ENCODE results near the gene PRRT1. TPM values are rescaled to one million over a fixed set of nuclear protein-coding genes. Genes with fewer than 3 reads are reported as not detected.

The PRRT1 gene
- total RNA-seq, 2 donors from 2014 or later: 0.72 to 0.90 TPM

- Histone ChIP-seq H3K36me3 (peaks cover 4% of the 10 kb centered on the region), H3K9ac (ENCODE audit: low read depth in 2 of 2, low read length in 2 of 2) (peak overlapping the region; percentile 15 to 90), H3K27ac (peak overlapping the region; percentile 94), H3K4me1 (peaks cover 22% of the 10 kb centered on the region), H3K4me3 (peak overlapping the region; percentile 77), H3K9me3 (no peaks in the 10 kb centered on the region), H3K27me3 (no peaks in the 10 kb centered on the region)
- peak; percentile 59 for DNase-seq
- TF ChIP-seq CTCF (IDR thresholded peaks at IDR 0.05): no peak
- intact Hi-C loops (cut with DNase I): no loop called here
Measured at GRCh38 chr6:32177183-32177787, 25.5 kb upstream of the PRRT1 start.

- H3K4me3 ChIP-seq: peak overlapping the region; percentile 77
- no peak for TF ChIP-seq CTCF (IDR thresholded peaks at IDR 0.05)
- H3K4me1 ChIP-seq: peaks cover 22% of the 10 kb centered on the region
- no peaks in the 10 kb centered on the region for H3K27me3 ChIP-seq
- peak overlapping the region; percentile 94 for H3K27ac ChIP-seq
- intact Hi-C loops (cut with DNase I): no loop called here
- peaks cover 4% of the 10 kb centered on the region for H3K36me3 ChIP-seq
- peak overlapping the region; percentile 32 to 90 for H3K9ac ChIP-seq (ENCODE audit: low read depth in 2 of 2, low read length in 2 of 2)
- peak; percentile 49 for DNase-seq
- H3K9me3 ChIP-seq: no peaks in the 10 kb centered on the region
Measured at GRCh38 chr6:32176476-32177182, 24.9 kb upstream of the PRRT1 start.

GRCh38 chr6:32175711-32176475 is 24.2 kb upstream of the PRRT1 start, which contains the start of gene AGPAT1:
Gene AGPAT1 (minus strand): TSS chr6:32176084. CDS start chr6:32171496, 4,588 bp downstream.
- TF ChIP-seq CTCF (IDR thresholded peaks at IDR 0.05): no peak
- H3K36me3 ChIP-seq: peaks cover 4% of the 10 kb centered on the region
- peaks cover 22% of the 10 kb centered on the region for H3K4me1 ChIP-seq
- peak; percentile 99 for DNase-seq
- H3K9ac ChIP-seq (ENCODE audit: low read depth in 2 of 2, low read length in 2 of 2): peak within 1 kb of the TSS; percentile 90 to 99
- H3K4me3 ChIP-seq: peak within 1 kb of the TSS; percentile 77
- intact Hi-C loops (cut with DNase I): no loop called here
- no peaks in the 10 kb centered on the region for H3K27me3 ChIP-seq
- peak within 1 kb of the TSS; percentile 94 for H3K27ac ChIP-seq
- H3K9me3 ChIP-seq: no peaks in the 10 kb centered on the region

GRCh38 chr6:32175322-32175710 is 23.6 kb upstream of the PRRT1 start:
- no peak for TF ChIP-seq CTCF (IDR thresholded peaks at IDR 0.05)
- Histone ChIP-seq H3K27ac (peak overlapping the region; percentile 94), H3K4me1 (peaks cover 22% of the 10 kb centered on the region), H3K4me3 (peak overlapping the region; percentile 77), H3K36me3 (peaks cover 5% of the 10 kb centered on the region), H3K9me3 (no peaks in the 10 kb centered on the region), H3K27me3 (no peaks in the 10 kb centered on the region), H3K9ac (ENCODE audit: low read depth in 2 of 2, low read length in 2 of 2) (peak overlapping the region; percentile 90 to 99)
- DNase-seq: no peak
- intact Hi-C loops (cut with DNase I): no loop called here

GRCh38 chr6:32174416-32174815 is 22.7 kb upstream of the PRRT1 start:
- Histone ChIP-seq H3K36me3 (peaks cover 7% of the 10 kb centered on the region), H3K4me1 (peaks cover 21% of the 10 kb centered on the region), H3K4me3 (no peak overlapping the region), H3K9me3 (no peaks in the 10 kb centered on the region), H3K27ac (no peak overlapping the region), H3K9ac (ENCODE audit: low read depth in 2 of 2, low read length in 2 of 2) (no peak overlapping the region), H3K27me3 (no peaks in the 10 kb centered on the region)
- intact Hi-C loops (cut with DNase I): no loop called here
- DNase-seq: no peak
- TF ChIP-seq CTCF (IDR thresholded peaks at IDR 0.05): no peak

Measured in colonic mucosa (tissue), 4 donors.